NCI-H1436 treated with DMSO at 0.1 percent for 48 hours (cell line): Measurements from ENCODE around the gene FUZ.

Source experiments
- DNase-seq: peaks from one replicate; lab custom pipeline; 2025; lab: John Stamatoyannopoulos, UW

Gene FUZ

DNA sequence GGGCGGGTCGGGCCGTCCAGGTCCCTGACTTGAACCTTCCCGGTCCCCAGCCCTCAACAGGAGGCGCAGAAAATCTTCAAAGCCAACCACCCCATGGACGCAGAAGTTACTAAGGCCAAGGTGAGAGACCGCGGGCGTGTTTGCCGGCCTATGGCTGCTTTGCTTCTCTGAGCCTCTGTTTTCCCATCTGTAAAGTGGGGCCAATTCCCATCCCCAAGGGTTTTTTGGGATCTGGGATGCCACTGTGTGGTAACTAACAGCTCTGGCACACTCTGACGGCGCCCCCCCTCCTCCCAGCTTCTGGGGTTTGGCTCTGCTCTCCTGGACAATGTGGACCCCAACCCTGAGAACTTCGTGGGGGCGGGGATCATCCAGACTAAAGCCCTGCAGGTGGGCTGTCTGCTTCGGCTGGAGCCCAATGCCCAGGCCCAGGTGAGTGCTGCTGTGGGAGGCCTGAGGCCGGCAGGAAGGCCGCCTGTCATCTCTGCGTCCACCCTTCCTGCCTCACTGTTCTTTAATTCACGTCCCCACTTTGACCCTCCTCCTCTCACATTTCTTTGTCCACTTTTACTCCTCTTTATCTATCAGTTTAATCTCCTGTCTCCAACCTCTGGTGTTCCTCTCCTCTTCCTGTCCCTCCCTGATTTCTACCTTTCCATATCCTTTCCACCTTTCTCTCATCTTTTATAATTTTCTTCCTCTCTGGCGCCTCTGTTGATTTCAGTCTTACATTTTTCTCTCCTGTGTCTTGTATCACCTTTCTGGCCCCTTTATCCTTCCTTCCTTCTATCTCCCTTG is 7.1 kb downstream of the FUZ start:
- DNase-seq: no peak

GRCh38 chr19:49803529-49803856 is 9.6 kb downstream of the FUZ start:
- no peak for DNase-seq

DNA sequence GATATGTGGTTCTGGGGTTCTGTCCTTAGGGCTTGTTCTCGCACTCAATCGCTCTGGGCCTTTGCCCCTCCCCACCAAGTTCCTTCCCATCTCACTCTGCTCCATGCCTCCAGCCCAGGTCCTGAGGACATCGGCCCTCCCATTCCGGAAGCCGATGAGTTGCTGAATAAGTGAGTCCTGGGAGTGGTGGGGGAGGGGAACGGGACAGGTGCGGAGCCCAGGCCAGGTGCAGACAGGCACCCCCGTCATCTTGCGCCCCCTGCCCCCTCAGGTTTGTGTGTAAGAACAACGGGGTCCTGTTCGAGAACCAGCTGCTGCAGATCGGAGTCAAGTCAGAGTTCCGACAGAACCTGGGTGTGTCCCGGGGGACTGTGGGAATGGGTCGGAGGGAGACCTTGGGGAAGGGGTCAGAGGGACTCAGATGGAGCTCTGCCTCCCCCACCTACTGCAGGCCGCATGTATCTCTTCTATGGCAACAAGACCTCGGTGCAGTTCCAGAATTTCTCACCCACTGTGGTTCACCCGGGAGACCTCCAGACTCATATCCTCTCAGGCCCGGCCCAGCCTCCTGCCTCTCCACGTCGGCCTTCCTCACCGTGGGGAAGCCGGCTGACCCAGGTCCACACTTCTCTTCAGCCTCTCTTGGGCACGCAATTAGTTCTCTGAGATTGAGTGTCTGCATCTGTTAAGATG is 10.1 kb downstream of the FUZ start:
- no peak for DNase-seq

GRCh38 chr19:49801966-49802661 is 11.0 kb downstream of the FUZ start:
- peak; percentile 40 for DNase-seq

DNA sequence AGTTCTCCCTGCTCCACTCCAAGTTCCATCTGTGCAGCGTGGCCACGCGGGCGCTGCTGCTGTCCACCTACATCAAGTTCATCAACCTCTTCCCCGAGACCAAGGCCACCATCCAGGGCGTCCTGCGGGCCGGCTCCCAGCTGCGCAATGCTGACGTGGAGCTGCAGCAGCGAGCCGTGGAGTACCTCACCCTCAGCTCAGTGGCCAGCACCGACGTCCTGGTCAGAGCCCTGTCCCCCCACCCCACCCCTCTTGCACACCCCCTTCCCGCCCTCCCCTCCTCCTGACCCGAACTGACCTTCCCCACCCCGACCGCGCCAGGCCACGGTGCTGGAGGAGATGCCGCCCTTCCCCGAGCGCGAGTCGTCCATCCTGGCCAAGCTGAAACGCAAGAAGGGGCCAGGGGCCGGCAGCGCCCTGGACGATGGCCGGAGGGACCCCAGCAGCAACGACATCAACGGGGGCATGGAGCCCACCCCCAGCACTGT is 11.6 kb downstream of the FUZ start:
- DNase-seq: no peak

DNA sequence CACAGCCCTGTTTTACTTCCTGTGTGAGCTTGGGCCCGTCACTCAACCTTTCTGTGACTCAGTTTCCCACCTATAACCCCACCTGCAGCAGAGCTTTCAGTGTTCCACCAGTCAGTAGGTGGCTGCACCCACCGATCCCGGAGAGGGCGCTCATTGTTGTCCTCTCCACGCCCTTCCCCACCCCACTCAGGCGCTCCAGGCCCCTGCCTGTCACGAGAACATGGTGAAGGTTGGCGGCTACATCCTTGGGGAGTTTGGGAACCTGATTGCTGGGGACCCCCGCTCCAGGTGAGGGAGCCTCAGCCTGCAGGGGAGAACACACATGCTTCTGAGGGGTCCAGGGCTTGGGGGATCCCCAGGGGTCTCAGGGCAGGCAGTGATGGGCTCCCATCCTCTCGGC is 12.3 kb downstream of the FUZ start:
- no peak for DNase-seq

GRCh38 chr19:49799798-49800376 is 13.2 kb downstream of the FUZ start:
- no peak for DNase-seq

- no peak for DNase-seq
These were observed 13.8 kb downstream of the FUZ start for GRCh38 chr19:49799271-49799797.

DNA sequence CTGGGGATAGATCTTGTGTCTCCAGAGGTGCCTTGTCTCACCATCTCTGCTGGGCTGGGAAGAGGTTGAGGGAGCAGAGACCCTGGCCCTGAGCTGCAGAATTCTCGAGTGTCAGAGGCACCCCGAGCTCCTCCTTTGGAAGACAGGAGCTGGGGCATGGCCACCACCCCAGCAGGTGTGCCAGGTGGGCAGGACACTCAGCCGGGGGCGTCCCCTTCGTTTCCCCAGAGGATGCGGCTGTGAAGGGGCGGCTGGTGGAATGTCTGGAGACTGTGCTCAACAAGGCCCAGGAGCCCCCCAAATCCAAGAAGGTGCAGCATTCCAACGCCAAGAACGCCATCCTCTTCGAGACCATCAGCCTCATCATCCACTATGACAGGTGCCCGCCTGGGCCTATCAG is 14.5 kb downstream of the FUZ start:
- no peak for DNase-seq

DNA sequence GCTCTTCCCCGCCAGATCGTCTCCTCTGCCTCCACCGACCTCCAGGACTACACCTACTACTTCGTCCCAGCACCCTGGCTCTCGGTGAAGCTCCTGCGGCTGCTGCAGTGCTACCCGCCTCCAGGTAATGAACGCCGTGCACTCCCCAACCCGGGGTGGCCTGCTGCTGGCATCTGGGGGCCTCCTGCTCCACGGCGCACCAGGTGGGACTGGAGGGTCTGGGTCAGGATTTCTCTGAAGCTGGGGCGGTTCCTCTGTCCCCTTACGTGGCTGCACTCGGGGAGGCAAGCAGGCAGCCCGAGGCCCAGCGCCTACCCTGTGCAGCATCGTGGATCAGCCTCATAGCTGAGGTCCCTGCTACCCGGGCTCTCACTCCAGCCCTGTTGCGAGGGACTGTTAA is 17.5 kb downstream of the FUZ start:
- DNase-seq: no peak

DNA sequence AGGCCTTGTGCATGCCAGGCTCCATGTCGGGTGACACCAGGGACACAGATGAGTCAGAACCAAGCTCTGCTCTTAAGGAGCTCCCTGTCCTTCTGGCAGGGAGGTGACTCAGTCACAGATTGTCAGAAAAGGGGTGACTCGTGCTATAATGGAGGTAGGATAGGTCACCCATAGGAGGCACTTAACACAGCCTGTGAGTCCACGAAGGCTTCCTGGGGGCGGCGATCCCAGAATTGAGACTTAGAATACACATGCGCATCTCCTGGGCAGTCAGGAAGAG is 19.6 kb downstream of the FUZ start:
- no peak for DNase-seq

GRCh38 chr19:49792829-49793560 is 20.1 kb downstream of the FUZ start:
- no peak for DNase-seq

DNA sequence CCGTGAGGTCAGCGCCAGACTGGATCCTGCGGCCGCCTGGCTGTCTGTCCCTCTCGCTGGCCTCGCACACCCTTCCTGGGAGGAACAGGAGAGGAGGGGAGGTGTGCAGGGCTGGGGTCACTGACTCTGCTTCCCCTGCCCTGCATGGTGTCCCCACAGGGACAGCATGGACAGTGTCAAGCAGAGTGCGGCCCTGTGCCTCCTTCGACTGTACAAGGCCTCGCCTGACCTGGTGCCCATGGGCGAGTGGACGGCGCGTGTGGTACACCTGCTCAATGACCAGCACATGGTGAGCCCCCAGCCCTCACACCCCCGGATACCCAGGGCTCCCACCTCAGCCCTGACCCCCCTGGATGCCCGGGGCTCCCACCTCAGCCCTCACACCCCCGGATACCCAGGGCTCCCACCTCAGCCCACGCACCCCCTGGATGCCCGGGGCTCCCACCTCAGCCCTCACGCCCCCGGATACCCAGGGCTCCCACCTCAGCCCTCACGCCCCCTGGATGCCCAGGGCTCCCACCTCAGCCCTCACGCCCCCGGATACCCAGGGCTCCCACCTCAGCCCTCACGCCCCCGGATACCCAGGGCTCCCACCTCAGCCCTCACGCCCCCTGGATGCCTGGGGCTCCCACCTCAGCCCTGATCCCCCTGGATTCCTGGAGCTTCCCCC is 21.2 kb downstream of the FUZ start:
- DNase-seq: no peak

DNA sequence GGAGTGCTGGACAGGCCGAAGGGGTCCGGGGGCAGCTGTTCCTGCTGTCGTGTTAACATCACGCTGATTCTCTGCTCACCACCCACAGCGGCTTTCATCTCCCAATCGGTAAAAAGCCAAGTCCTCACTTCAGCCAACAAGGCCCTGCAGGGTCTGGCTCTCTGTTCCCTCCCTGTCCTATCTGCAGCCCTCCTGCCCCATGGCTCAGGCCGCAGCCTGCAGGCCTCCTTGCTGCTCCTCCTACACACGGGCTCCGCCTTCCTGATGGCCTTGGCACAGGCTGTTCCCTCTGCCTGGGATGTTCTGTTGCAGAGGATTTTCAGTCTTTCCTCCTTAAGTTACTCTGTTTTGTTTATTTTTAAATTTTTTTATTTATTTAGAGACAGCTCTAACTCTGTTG is 22.2 kb downstream of the FUZ start:
- no peak for DNase-seq

GRCh38 chr19:49788857-49789256 is 24.2 kb downstream of the FUZ start:
- DNase-seq: no peak

GRCh38 chr19:49787746-49788145 is 25.3 kb downstream of the FUZ start:
- DNase-seq: no peak

GRCh38 chr19:49786376-49786820 is 26.7 kb downstream of the FUZ start:
- no peak for DNase-seq

DNA sequence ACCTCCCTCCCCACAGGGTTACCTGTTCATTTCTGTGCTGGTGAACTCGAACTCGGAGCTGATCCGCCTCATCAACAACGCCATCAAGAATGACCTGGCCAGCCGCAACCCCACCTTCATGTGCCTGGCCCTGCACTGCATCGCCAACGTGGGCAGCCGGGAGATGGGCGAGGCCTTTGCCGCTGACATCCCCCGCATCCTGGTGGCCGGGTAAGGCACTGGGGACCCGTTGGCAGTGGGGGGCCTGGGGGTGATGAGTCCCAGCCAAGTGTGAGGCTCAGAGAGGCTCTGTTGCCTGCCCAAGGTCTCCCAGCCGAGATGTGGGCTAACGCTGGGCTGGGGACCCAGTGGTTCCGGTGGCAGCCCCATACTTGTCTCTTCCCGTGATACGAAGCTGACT is 30.6 kb downstream of the FUZ start:
- DNase-seq: no peak

DNA sequence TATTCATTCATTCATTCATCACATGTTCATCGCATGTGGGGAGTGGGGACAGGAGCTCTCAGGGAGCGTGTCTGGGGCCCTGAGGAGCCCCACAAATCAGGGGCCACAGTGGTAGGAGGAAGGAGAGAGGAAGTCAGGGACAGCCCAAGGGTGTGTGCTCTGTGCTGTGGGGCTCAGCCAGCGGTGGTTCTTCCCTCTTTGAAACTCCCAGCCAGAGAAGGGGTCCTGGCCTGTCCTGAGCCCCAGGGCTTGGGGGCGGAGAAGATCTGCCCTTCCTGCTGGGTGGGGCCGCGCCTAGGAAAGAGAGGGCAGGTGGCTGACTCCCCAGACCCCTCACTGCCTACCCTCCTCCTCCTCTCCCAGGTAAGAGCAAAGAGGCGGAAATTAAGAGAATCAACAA is 31.7 kb downstream of the FUZ start:
- DNase-seq: no peak

DNA sequence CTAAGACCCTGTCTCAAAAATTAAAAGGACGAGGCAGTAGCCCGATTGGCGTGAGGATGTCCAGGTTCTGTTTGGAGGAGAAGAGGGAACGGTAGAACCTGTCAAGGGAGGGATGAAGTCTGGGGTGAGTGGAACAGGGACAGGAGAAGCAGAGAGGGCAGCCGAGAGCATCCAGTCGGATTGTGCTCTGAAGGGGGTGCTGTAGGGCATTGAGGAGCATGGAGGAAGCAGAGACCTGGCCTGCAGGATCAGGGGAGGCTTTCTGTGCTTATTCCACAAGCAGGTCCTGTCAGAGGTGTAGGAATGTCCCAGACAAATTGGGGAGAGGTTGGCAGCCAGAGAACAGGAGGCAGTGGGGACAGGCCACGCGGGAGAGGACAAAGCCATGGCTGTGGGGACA is 32.2 kb downstream of the FUZ start:
- DNase-seq: no peak
